H9 (cell line): ENCODE results near the gene LYSMD4. TPM values are rescaled to one million over a fixed set of nuclear protein-coding genes. Genes with fewer than 3 reads are reported as not detected.

Experiments used
- DNase-seq: peaks from one replicate; pipeline ENCODE4 v3.0.0-alpha.2; 2017
- H2AFZ ChIP-seq: one replicate; pipeline ENCODE4 v1.6.1; 2013; ENCODE audit warnings: mild to moderate bottlenecking, low read length, control low read depth, moderate library complexity
- H2AK5ac ChIP-seq: 2 replicates; pipeline ENCODE4 v1.6.1; 2013; ENCODE audit warnings: low read length, control low read depth, mixed read lengths; ENCODE audit not compliant: insufficient read length
- H2BK120ac ChIP-seq: one replicate; pipeline ENCODE4 v1.6.1; 2013; ENCODE audit warnings: low read depth, mild to moderate bottlenecking, low read length, control low read depth, inconsistent platforms; ENCODE audit not compliant: poor library complexity, severe bottlenecking
- H2BK12ac ChIP-seq: 2 replicates; pipeline ENCODE4 v1.6.1; 2013; ENCODE audit warnings: low read length, control low read depth, mixed read lengths, low read depth; ENCODE audit not compliant: insufficient read length
- H2BK15ac ChIP-seq: 2 replicates; pipeline ENCODE4 v1.6.1; 2013; ENCODE audit warnings: low read depth, low read length, control low read depth
- H2BK20ac ChIP-seq: one replicate; pipeline ENCODE4 v1.6.1; 2013; ENCODE audit warnings: low read depth, mild to moderate bottlenecking, low read length, control low read depth, inconsistent platforms; ENCODE audit not compliant: poor library complexity, severe bottlenecking
- H2BK5ac ChIP-seq: 2 replicates; pipeline ENCODE4 v1.6.1; 2013; ENCODE audit warnings: low read length, control low read depth, mixed read lengths; ENCODE audit not compliant: insufficient read length
- H3K14ac ChIP-seq: 2 replicates; pipeline ENCODE4 v1.6.1; 2013; ENCODE audit warnings: low read length, control low read depth; ENCODE audit not compliant: insufficient read depth
- H3K18ac ChIP-seq: 2 replicates; pipeline ENCODE4 v1.6.1; 2013; ENCODE audit warnings: low read depth, mild to moderate bottlenecking, mixed read lengths, low read length, control low read depth; ENCODE audit not compliant: insufficient read length
- H3K23ac ChIP-seq: 2 replicates; pipeline ENCODE4 v1.6.1; 2013; ENCODE audit warnings: low read length, control low read depth, mixed read lengths, low read depth; ENCODE audit not compliant: insufficient read length
- H3K23me2 ChIP-seq: 2 replicates; pipeline ENCODE4 v1.6.1; 2013; ENCODE audit warnings: low read depth, mild to moderate bottlenecking, mixed read lengths, low read length, control low read depth; ENCODE audit not compliant: insufficient read length, poor library complexity, severe bottlenecking
- H3K27ac ChIP-seq: 2 replicates; pipeline ENCODE4 v1.5.1; 2013; ENCODE audit warnings: low read length, control low read depth, mixed read lengths, low read depth; ENCODE audit not compliant: insufficient read length
- H3K27me3 ChIP-seq: 2 replicates; pipeline ENCODE4 v1.6.1; 2013; ENCODE audit warnings: low read length, control low read depth, inconsistent platforms; ENCODE audit not compliant: insufficient read depth
- H3K4ac ChIP-seq: 2 replicates; pipeline ENCODE4 v1.6.1; 2013; ENCODE audit warnings: low read depth, mild to moderate bottlenecking, control low read depth, inconsistent platforms, low read length, moderate library complexity
- H3K4me1 ChIP-seq: 2 replicates; pipeline ENCODE4 v1.6.1; 2013; ENCODE audit warnings: low read length, control low read depth, inconsistent platforms; ENCODE audit not compliant: insufficient read depth
- H3K4me2 ChIP-seq: 2 replicates; pipeline ENCODE4 v1.6.1; 2013; ENCODE audit warnings: low read length, control low read depth, mixed read lengths; ENCODE audit not compliant: insufficient read length, insufficient read depth
- H3K56ac ChIP-seq: 2 replicates; pipeline ENCODE4 v1.6.1; 2013; ENCODE audit warnings: low read depth, mild to moderate bottlenecking, mixed read lengths, low read length, control low read depth; ENCODE audit not compliant: insufficient read length
- H3K79me1 ChIP-seq: 2 replicates; pipeline ENCODE4 v1.6.1; 2013; ENCODE audit warnings: low read depth, mild to moderate bottlenecking, moderate library complexity, low read length, control low read depth, inconsistent platforms; ENCODE audit not compliant: insufficient read depth, poor library complexity, severe bottlenecking
- H3K79me2 ChIP-seq: 2 replicates; pipeline ENCODE4 v1.6.1; 2013; ENCODE audit warnings: low read length, control low read depth, inconsistent platforms; ENCODE audit not compliant: insufficient read depth
- H3K9ac ChIP-seq: 2 replicates; pipeline ENCODE4 v1.6.1; 2013; ENCODE audit warnings: low read length, control low read depth, mixed read lengths; ENCODE audit not compliant: insufficient read length; ENCODE audit errors: extremely low read depth
- H3K9me3 ChIP-seq: one replicate; pipeline ENCODE4 v1.6.1; 2013; ENCODE audit warnings: low read depth, low read length, inconsistent platforms; ENCODE audit not compliant: control insufficient read depth
- H3T11ph ChIP-seq: one replicate; pipeline ENCODE4 v1.6.1; 2013; ENCODE audit warnings: mild to moderate bottlenecking, low read length, control low read depth, inconsistent platforms
- H4K20me1 ChIP-seq: one replicate; pipeline ENCODE4 v1.6.1; 2013; ENCODE audit not compliant: control insufficient read depth, insufficient read length, insufficient read depth
- H4K5ac ChIP-seq: 2 replicates; pipeline ENCODE4 v1.6.1; 2013; ENCODE audit warnings: low read depth, mild to moderate bottlenecking, mixed read lengths, low read length, control low read depth; ENCODE audit not compliant: insufficient read length
- H4K8ac ChIP-seq: replicated peaks from 2 replicates; pipeline ENCODE4 v1.6.1; 2013; ENCODE audit warnings: low read length, control low read depth, mixed read lengths, low read depth; ENCODE audit not compliant: insufficient read length
- H4K91ac ChIP-seq: 2 replicates; pipeline ENCODE4 v1.6.1; 2013; ENCODE audit warnings: low read depth, mild to moderate bottlenecking, moderate library complexity, mixed read lengths, low read length, control low read depth; ENCODE audit not compliant: insufficient read length
- H3K27ac Mint-ChIP-seq, 3 experiments: 2 replicates in 2 of 3; 3 replicates in 1 of 3; pipeline ENCODE4 v1.8.0; 2020 to 2021; ENCODE audit warnings: mixed read lengths in 3 of 3, mild to moderate bottlenecking in 1 of 3, moderate library complexity in 1 of 3
- H3K27me3 Mint-ChIP-seq: 2 replicates; pipeline ENCODE4 v1.8.0; 2021; ENCODE audit warnings: low read depth, mild to moderate bottlenecking, moderate library complexity, mixed read lengths
- H3K36me3 Mint-ChIP-seq, 3 experiments: 2 replicates in 2 of 3; 3 replicates in 1 of 3; pipeline ENCODE4 v1.8.0; 2020 to 2021; ENCODE audit warnings: low read depth in 3 of 3, mixed read lengths in 3 of 3; ENCODE audit not compliant: insufficient read depth in 1 of 3
- H3K4me1 Mint-ChIP-seq, 2 experiments: 2 replicates each; pipeline ENCODE4 v1.8.0; 2020; ENCODE audit warnings: mixed read lengths in 2 of 2
- H3K4me3 Mint-ChIP-seq, 2 experiments: 2 replicates in 1 of 2; 3 replicates in 1 of 2; pipeline ENCODE4 v1.8.0; 2020 to 2021; ENCODE audit warnings: mild to moderate bottlenecking in 2 of 2, mixed read lengths in 2 of 2, moderate library complexity in 1 of 2
- H3K9me3 Mint-ChIP-seq, 2 experiments: 2 replicates in 1 of 2; 3 replicates in 1 of 2; pipeline ENCODE4 v1.8.0; 2020; ENCODE audit warnings: mild to moderate bottlenecking in 2 of 2, mixed read lengths in 2 of 2, moderate library complexity in 1 of 2
- CTCF ChIP-seq: fragments of 200-600 bp; sonication (generic); conservative IDR thresholded peaks from 3 replicates; pipeline ENCODE4 v1.8.0; 2021; ENCODE audit warnings: antibody characterized with exemption, mild to moderate bottlenecking
- WGBS: extraction: QIAGEN DNeasy Blood & Tissue Kit; methylation state at CpG from one replicate; pipeline ENCODE4 v1.1.7; 2013; ENCODE audit warnings: missing lambda C conversion rate, low lambda C conversion rate, mixed read lengths; ENCODE audit not compliant: insufficient read length; ENCODE audit errors: extremely low coverage; 5-methylcytosine and 5-hydroxymethylcytosine counted together
- total RNA-seq: library from RNA; stranded (reverse); gene quantifications from 2 replicates; pipeline ENCODE4 v1.2.1, GENCODE V29; 2021

LYSMD4 gene
- total RNA-seq, 1 experiment from 2014 or later: 10.0 TPM

GRCh38 chr15:99702895-99703602 lies 30.2 kb downstream of the LYSMD4 start:
- H3K18ac ChIP-seq: no peak overlapping the region
- no peak overlapping the region for H2BK12ac ChIP-seq
- H4K20me1 ChIP-seq: no peaks in the 10 kb centered on the region
- no peak overlapping the region for H2AFZ ChIP-seq
- H3K4me2 ChIP-seq: no peak overlapping the region
- no peak overlapping the region for H4K5ac ChIP-seq
- no peak for TF ChIP-seq CTCF
- no peaks in the 10 kb centered on the region; the same call in 1 of the 2 replicates for H3K27me3 Mint-ChIP-seq
- H3K23me2 ChIP-seq: no peaks in the 10 kb centered on the region
- no peak overlapping the region for H3K4me3 Mint-ChIP-seq
- no peak overlapping the region for H2BK15ac ChIP-seq
- no peak overlapping the region for H4K8ac ChIP-seq
- no peak overlapping the region for H2BK20ac ChIP-seq
- no peaks in the 10 kb centered on the region for H3K36me3 Mint-ChIP-seq
- no peak overlapping the region for H3K23ac ChIP-seq
- no peak overlapping the region for H4K91ac ChIP-seq
- no peaks in the 10 kb centered on the region for H3K9me3 ChIP-seq
- H3K79me2 ChIP-seq: no peaks in the 10 kb centered on the region
- H3K27ac Mint-ChIP-seq: peak overlapping the region; percentile 16 to 77 (median 37); a peak in 5 of 7 replicates
- no peak overlapping the region for H3K4ac ChIP-seq
- H3T11ph ChIP-seq: no peak overlapping the region
- H2BK5ac ChIP-seq: no peak overlapping the region
- no peaks in the 10 kb centered on the region for H3K4me1 ChIP-seq
- no peak overlapping the region for H3K56ac ChIP-seq
- H3K9ac ChIP-seq: no peak overlapping the region
- H2AK5ac ChIP-seq: no peak overlapping the region
- no peaks in the 10 kb centered on the region for H3K27me3 ChIP-seq
- no peak overlapping the region for H3K27ac ChIP-seq
- H3K14ac ChIP-seq: no peak overlapping the region
- H3K4me1 Mint-ChIP-seq: peaks cover 7 to 9% of the 10 kb centered on the region in 2 experiments; a peak in 3 of 4 replicates
- H3K9me3 Mint-ChIP-seq: no peaks in the 10 kb centered on the region
- no CpG with 5 or more reads among the region's 4 CpGs for WGBS
- no peaks in the 10 kb centered on the region for H3K79me1 ChIP-seq
- no peak for DNase-seq
- H2BK120ac ChIP-seq: no peak overlapping the region
